ENCODE results near the gene IQCH. TPM values are rescaled to one million over a fixed set of nuclear protein-coding genes. Genes with fewer than 3 reads are reported as not detected.
"Not testable (repeated sequence)": the region's sequence is repeated elsewhere in the genome, so short reads cannot be mapped to it uniquely, and the experiment has no call there.

Gene IQCH
- total RNA-seq, 1 donor from 2014 or later = 4.3 TPM

DNA sequence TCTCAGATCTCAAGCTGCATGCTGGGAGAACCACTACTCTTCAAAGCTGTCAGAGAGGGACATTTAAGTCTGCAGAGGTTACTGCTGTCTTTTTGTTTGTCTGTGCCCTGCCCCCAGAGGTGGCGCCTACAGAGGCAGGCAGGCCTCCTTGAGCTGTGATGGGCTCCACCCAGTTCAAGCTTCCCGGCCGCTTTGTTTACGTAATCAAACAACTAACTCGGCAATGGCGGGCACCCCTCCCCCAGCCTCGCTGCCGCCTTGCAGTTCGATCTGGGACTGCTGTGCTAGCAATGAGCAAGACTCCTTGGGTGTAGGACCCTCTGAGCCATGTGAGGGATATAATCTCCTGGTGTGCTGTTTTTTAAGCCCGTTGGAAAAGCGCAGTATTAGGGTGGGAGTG is 199.1 kb downstream of the IQCH start:
- not testable (repeated sequence) for DNase-seq

DNA sequence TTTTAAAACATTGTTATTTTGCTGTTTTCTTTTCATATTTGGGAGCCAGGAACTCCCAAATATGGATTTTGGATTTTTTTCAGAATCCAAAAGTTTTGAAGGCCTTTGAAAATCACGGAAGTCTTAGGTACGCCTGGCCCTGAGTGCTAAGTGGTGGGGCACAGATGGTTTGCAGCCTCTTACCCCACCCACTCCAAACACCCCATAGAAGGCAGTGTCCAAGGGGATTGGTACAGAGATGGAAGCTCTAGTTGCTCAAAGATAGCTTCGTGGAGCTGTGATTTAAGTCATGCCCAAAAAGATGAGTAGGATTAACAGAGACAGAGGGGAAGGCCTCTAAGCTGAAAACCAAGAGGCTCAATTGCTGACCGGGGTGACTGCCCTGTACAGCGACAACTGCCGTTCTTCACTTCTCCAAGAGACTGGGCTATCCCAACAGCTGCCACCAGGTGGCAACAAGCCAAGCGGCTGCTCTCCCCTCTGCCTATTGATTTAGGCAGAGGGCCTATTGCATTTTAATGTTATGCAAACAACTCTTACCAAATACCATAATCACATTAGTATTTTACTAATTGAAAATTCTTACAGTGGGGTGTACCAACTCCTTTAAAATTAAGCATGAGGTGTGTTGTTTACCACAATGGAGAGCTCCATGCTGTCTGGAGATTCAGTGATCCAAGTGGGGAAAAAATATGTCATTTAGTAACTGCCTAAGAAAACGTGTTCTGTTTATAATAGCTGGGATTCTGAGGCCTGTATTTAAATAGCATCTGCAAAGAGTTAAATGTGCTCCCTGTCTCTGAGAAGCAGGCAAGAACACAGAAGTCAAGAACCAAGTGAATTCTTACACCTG is 202.3 kb downstream of the IQCH start:
- peak; percentile 90 for DNase-seq

DNA sequence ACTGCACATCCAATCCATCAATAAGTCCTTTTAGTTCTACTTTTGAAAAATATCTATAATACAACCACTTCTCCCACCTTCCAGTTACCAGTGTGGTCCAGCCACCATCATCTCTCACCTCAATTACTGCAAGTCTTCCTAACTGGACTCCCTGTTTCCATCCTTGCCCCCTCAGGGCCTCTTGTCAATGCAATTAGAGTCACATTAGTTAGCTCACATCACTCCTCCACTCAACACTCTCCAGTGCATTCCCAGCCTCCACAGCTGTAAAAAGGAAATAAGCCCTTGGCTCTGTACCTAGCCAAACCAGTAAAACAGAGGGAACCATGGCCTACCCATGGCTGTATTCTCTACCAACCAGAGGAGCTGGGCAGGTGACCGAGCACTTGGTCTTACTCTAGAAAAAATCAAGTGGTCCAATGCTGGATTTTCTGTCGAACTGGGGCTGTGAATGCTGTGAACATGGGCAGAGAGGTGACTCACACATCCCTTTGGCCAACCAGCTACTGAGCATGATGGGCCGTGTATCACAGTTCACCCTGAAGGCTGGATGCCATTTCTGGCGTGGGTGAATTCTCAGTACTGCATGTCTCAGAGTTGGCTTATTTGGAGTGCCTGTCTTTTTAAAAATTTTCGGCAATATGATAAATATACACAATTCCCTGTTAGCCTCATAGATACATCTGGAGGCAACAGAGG is 203.9 kb downstream of the IQCH start:
- no peak for DNase-seq

DNA sequence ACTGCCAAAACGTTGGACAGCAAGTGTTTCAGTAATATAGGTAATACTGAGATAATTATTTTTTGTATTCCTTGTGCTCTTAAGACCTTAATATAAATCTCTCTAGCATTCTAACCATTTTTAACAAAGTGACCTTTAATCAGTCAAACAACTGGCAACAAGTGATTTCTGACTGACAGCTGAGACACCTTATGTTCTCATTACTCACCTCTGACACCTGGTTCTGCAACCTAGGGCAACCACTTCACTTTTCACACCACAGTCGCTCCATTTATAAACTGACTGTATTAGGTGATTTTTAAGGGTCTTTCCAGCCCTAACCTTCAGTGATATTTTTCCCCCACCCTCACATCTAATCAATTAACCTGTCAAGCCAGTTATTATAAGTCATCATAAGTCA is 205.9 kb downstream of the IQCH start:
- no peak for DNase-seq

DNA sequence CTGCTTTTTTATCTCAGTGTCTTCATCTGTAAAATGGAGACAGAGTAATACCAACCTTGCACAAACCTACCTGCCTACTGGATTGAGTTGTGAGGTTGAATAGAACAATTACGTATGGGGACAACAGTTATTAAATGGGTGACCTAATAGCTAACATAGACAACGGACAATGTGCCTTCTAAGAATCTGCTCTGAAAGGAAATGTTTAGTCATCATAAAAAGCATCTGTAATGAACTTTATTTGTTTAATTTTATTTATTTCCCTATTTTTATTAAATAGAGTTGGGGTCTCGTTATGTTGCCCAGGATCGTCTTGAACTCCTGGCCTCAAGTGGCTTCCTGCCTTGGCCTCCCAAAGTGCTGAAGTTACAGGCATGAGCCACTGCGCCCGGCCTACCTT is 207.1 kb downstream of the IQCH start:
- no peak for DNase-seq

DNA sequence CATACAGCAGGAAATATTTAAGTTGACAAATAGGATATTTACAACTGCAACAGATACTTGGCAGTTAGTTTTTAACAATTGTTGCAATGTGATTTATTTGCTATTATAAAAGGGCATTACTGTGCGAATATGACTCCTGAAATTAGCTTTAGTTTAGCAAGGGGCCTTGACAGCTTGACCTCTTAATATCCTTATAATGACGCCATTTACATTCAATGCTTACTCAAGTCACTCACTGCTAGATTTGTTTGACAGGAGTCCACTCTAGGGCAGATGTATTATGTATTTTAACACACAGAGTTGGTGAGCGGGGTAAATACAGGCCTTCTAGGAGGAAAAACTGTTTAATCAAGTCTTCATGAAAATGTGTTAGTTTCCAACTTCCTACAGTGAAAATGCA is 208.3 kb downstream of the IQCH start:
- DNase-seq = no peak

DNA sequence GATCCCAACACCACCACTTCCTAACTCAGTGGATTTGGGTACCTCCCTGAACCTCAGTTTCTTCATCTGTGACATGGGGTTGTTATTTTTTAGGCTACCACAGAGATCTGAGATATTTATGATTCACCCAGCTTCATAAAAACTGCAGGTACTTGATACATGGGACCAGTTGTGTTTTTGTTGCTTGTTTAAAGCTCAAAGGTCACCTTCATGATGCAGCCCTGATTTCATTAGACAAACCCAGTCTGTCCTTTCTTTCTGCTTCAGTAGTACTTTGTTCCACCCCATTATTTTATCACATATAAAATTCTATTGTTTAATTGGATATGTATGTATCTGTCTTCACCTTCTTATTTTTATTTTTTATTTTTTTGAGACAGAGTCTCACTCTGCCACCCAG is 208.9 kb downstream of the IQCH start:
- no peak for DNase-seq

DNA sequence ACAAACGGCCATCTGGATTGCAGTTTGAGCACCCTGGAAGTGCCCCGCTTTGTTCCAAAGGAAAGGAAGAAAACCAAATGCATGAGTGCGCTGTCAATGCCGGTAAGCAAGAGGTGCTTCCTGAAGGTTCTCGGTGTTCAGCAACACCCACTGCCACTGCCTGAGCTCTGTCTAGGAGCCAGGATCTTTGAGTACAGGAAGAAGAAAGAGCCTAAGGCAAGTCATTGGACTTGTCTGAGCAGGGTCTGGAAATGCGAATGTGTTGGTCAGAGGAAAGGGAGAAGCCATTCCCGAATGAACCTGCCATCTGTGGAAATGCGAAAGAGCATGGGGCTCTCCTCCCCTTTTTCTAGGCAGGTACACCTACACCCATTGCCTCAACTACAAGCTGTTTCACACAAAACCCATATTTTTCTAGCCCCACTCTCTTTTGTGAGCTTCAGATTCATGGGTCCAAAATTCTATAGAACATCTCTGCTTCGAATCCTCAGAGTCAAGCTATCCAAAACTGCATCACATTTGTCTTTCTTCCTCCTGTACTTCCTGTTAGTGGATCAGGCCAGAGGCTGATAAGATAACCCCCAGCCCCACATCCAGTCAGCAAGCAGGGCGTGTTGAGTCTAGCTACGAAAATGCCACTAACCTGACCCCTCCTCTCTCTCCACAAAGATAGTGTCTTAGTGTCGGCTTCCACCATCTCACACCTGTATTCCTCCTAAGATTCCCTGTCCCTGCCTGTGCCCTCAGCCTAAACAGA is 210.8 kb downstream of the IQCH start:
- no peak for DNase-seq

DNA sequence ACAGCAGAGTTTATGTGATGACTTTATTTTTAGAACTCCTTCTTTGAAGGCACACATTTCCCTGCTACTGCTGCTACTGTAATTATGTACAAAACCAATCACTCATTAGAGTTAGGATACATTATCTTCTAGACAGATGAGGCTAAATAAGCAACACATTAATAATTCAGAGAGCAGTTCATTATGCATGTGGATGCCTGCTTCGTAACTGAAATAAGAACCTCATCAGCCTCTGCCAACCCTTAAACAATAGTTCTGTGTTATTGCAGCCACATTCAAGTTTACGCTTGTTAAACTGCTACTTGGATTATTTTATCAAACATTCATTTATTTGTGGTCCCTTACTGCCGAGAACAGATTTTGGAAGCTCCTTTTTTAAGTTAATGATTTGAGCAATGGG is 213.8 kb downstream of the IQCH start:
- DNase-seq = peak; percentile 51

DNA sequence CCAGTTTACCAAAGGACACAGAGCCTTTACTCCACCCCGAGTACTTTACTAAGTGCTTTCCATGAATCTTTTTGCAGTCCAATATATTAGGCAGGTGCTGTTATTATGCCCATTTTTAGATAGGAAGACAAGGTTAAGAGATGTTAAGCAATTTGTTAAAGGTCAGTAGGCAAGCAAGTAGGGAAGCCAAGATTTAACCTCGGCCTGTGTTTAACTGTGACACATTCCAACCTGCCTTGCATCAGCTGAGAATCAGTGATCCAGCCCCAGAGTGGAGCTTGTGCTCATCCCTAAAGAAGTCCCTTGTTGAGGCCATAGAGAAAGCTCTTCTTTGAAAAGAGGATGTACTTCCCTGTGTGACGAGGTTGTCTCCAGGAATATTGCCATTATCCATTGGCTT is 215.1 kb downstream of the IQCH start:
- no peak for DNase-seq

DNA sequence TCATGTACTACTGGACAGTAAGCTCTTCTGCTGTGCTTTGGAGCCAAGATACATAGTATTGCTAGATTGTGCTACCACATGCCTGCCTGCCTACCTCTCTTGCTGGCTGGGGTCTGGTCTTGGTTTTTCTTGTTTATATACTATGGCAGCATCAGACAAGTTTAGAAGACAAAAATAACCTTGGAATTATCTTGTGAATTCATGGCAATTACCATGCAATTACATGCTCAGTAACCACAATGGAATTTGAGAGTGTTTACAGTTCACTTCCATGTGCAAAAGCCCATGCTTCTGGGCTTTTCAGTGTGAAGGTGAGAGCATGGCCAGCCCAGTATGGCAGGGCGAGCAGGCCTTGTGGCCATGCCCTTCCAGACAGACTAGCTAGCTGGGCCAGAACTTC is 218.4 kb downstream of the IQCH start:
- no peak for DNase-seq

DNA sequence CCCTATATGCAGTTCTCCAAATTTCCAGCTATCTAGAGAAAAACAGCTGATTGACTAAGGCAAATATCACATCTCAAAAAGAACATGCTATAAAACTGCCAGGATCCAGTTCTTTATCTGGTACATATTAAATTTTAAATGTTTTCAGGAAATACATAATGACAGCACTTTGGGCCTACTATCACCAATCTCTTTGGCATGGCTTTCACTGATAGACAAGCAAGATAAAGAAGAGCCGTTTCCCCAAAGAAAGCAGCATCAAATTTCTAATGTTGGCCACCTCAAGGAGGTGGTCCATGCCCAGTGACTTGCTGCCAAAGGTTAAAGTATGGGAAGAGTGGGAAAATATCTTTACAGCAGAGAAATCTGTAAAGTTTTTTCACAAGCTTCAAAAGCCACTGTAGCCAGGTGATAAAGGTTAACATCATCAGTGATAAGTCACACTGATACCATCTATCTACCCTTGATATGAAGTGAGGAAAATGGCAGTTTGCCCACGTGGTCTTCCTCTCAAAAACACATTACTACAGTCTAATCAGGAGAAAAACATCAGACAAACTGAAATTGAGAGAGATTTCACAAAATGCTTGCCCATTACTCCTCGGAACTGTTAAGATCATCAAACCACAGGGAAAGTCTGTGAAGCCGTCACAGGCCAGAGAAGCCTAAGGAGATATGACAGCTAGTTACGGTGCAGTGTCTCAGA is 220.0 kb downstream of the IQCH start:
- DNase-seq = no peak

DNA sequence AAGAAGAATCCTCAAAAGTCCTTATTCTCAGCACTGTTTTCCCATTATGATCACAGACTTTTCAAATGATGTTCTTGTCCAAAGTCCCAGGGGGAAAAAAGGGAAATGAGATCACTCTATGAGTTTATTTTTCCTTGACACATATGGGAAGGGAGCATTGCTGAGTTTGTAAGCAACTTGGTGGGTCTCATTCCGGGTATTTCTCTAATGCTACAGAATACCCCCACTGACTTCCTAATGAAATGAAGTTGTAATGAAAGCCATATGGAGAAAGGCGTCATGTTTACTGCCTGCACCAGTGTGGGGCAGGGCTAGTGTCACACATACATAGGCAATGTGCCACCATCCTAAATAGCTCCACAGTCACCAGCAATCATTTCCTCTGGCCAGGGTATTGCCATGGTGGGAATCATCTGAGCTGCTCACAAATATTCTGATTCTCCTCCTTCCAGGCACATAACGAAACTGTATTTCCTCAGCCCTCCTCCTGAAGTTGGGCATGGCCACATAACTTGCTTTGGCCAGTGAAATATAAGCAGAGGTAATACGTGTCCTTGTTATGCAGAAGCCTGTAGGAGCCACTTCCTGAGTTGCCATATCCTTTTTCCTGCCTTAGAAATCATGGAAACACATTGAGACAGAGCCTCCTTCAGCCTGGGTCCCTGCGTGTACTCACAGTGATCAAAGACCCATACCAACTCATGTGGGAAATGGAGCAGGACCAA is 225.4 kb downstream of the IQCH start:
- peak; percentile 43 for DNase-seq

DNA sequence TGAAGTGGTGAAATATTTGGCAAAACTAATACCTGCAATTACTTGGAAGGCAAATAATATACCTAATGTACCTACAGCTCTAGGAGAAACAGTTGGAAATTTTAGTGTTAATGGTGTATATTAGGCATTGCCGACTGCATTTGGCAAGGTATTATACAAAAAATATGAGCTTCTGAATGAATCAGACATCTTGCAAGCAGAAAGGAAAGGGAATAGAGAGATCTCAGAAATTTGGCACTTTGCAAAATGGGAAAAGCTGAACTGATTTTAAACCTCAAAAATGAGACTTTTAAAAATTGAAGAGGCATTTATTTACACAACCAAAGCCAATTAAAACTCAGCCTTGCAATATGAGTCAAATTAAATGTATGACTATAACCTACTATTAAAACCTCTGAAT is 226.2 kb downstream of the IQCH start:
- DNase-seq = no peak

DNA sequence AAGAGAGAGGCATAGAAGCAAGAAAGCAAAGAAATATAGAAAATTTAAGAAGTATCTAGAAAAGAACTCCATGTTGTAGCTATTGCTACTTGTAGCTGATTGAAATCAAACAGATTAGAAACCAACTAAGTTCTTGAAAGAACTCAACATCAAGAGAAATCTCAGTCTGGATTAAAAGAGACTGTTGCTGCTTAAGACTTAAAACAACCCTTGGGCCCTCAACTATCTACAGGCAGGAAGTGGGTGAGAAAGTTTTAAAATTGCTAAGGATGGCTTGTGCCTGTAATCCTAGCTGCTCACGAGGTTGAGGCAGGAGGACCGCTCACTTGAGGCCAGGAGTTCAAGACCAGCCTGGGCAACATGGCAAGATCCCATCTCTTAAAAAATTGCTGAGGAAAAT is 227.1 kb downstream of the IQCH start:
- no peak for DNase-seq

DNA sequence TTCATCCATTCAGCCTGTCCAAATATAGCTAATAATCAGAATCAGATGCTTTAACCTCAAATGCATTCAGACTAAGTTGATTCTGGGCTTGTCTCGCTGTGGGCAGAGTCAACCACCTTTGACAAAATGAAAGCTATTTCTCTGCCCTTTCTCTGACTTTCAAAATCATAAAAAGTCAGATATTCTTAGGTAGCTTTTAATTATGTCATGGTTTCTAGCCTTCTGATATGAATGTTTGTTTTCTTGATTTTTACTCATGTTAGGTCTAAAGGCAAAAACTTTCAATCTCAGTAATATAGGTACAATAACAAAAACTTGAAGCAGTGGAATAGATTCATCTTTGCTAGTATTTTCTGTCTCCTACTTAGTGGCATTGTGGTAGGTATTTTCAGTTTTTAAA is 241.0 kb downstream of the IQCH start:
- no peak for DNase-seq

DNA sequence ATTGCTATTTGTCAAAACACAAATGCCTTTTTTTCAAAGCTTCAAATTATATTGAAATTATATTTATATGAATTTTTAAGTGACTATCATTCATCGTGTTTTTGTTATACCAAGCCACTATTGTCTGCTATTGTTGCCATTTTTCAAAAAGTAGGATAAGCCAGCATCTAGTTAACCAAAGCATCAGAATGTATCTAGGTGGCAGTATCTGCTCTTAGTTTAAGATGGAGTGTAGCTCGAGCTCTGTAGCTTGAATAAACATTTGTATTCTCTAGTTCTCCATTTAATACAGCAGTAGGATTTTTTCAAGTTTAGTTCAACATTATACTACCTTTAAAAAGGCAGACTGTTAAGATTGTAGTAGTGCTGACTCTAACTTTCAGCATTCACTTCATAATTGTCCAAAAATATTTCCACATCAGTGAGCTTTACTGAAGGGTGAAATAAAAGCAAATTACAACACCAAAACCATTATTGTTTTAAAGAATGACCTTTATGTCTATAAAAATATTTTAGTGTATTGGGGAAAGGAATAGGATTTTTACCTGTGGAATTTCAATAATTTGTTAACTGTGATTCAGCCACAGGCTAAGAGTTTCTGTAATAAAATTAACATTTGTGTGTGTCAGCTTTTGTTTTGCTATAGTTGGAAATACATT is 246.7 kb downstream of the IQCH start:
- peak; percentile 53 for DNase-seq

DNA sequence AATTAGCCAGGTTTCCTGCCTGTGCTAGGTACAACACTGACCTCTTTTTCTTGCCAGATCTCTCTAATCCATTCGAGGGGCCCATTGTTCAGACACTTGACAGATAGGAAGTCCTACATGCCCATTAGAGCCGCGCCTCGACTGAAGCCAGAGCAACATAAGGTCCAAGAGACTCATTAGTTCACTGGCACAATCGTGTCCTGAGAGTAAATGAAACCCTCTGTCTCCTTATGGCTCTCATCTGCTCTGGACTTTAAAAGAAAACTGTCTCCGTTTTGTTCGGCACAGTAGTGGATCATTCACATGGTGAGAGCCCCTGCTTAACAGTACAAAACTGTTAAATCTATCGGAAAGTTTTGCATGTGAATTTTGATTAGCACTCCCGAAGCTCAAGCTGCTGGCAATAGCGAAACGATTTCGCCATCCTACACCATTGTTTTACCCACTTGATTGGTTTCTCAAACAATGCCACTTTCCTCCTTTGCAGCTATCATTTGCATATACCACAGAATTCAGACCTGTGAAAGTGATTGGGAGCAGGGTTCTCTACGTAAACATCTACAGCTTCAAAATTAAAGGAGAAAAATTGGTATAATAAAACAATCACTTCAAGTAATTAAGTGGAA is 247.4 kb downstream of the IQCH start:
- no peak for DNase-seq

DNA sequence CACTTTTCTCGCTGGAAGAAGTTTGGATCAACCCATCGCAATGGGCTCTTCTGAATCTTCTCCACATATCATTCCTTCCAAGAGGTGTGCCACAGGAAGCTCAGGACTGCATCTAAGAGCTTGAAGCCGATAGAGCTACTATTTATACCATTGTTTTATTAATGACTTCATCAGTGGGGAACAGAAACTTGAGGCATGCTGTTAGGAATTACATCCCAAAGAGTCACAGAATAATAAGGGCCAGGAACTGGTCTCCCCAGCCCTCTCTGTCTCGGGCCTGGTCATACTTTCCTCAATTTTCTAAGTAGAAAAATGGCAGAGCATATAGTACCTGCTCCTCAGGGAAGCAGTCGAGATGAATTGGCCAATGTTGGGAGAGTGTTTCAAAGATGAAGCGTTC is 249.5 kb downstream of the IQCH start:
- DNase-seq = no peak

DNA sequence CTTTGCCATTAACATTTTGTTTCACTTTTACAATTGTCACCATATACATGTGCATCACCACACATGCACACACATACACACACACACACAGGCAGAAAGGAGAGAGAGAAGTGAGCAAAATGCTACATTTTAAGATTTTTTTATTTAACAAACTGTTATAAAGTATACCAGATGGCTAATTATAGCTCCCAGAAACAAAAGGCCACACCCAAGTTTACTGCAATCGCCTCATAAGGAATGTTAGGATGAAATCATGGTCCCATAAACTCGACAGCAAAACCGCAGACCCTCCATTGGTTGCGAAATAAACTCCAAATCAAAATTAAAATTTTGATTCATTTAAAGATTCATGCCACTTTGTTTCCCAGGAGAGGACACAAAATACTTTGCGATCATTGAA is 250.2 kb downstream of the IQCH start:
- no peak for DNase-seq

Measured in tongue (tissue), 2 donors.